HFFc6 (cell line): ENCODE data around the gene MACF1. TPM values are rescaled to one million over a fixed set of nuclear protein-coding genes. Genes with fewer than 3 reads are reported as not detected.

Experiments
- DNase-seq: peaks from one replicate; pipeline ENCODE4 v3.0.0-alpha.2; 2018
- H3K27ac Mint-ChIP-seq: 2 replicates; pipeline ENCODE4 v1.8.0; 2020; ENCODE audit warnings: mild to moderate bottlenecking, mixed read lengths
- H3K27me3 Mint-ChIP-seq: 2 replicates; pipeline ENCODE4 v1.8.0; 2021; ENCODE audit warnings: mild to moderate bottlenecking, moderate library complexity, mixed read lengths; ENCODE audit not compliant: insufficient read depth
- H3K36me3 Mint-ChIP-seq: 2 replicates; pipeline ENCODE4 v1.8.0; 2021; ENCODE audit warnings: low read depth, mixed read lengths
- H3K4me1 Mint-ChIP-seq: 2 replicates; pipeline ENCODE4 v1.8.0; 2020; ENCODE audit warnings: low read depth, mixed read lengths
- H3K4me3 Mint-ChIP-seq: 2 replicates; pipeline ENCODE4 v1.8.0; 2020; ENCODE audit warnings: mild to moderate bottlenecking, moderate library complexity, mixed read lengths
- H3K9me3 Mint-ChIP-seq: 2 replicates; pipeline ENCODE4 v1.8.0; 2020; ENCODE audit warnings: mild to moderate bottlenecking, mixed read lengths
- CTCF ChIP-seq: fragments of 200-600 bp; sonication (generic); IDR thresholded peaks from 2 replicates; pipeline ENCODE4 v1.5.0; 2021; ENCODE audit warnings: antibody characterized with exemption, mild to moderate bottlenecking
- total RNA-seq, 6 experiments: library from RNA; stranded (reverse); fragmentation: NEBNext Ultra II Directional; extraction: Animal tissue kit (Norgen Biotek cat#: 25700); gene quantifications; 2 replicates in 1 of 6; 3 replicates in 5 of 6; pipeline ENCODE4 v1.2.3, GENCODE V29; 2021

The MACF1 gene
- total RNA-seq, 6 experiments from 2014 or later: 201 to 308 (median 223) TPM

GRCh38 chr1:39397487-39397886 is 193.0 kb downstream of the MACF1 start:
- Mint-ChIP-seq H3K4me1 (peaks cover 88% of the 10 kb centered on the region), H3K36me3 (peaks cover 2% of the 10 kb centered on the region), H3K9me3 (no peaks in the 10 kb centered on the region), H3K27ac (peak overlapping the region; percentile 97), H3K27me3 (peaks cover 4% of the 10 kb centered on the region), H3K4me3 (peak overlapping the region; percentile 86; the same call in 1 of the 2 replicates)
- TF ChIP-seq CTCF: no peak
- no peak for DNase-seq

- peak; percentile 98 for DNase-seq
- TF ChIP-seq CTCF: no peak; the same call in 1 of the 2 replicates
- Mint-ChIP-seq H3K4me1 (peaks cover 84% of the 10 kb centered on the region), H3K9me3 (no peaks in the 10 kb centered on the region), H3K27ac (peak overlapping the region; percentile 97), H3K27me3 (peaks cover 4% of the 10 kb centered on the region), H3K4me3 (peak overlapping the region; percentile 86), H3K36me3 (peaks cover 7% of the 10 kb centered on the region)
These were observed 194.0 kb downstream of the MACF1 start for GRCh38 chr1:39398278-39399021.

GRCh38 chr1:39401106-39401505 is 196.6 kb downstream of the MACF1 start:
- H3K27me3 Mint-ChIP-seq: no peaks in the 10 kb centered on the region; the same call in none of the 2 replicates
- no peaks in the 10 kb centered on the region for H3K9me3 Mint-ChIP-seq
- DNase-seq: no peak
- no peak for TF ChIP-seq CTCF
- H3K27ac Mint-ChIP-seq: no peak overlapping the region
- H3K4me3 Mint-ChIP-seq: no peak overlapping the region
- peaks cover 12% of the 10 kb centered on the region for H3K36me3 Mint-ChIP-seq
- peaks cover 74% of the 10 kb centered on the region for H3K4me1 Mint-ChIP-seq

DNA sequence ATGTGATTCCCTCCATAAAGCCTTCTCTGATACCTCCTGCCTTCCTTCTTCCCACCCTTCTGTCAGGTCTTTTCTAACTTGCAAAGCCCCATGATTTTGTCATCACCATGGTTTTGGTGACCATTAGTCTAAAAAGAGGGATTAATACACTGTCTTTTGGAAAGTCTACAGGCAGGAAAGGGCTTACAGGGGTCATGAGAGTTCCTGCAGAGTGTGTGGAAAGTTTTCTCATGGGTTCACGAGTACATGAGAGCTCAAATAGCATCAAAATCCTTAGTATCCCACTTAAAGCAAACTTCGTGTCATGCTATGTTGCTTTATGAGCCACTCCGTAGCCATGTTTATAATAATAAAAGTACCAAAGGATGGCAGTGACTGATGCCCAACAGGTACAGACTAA is 200.4 kb downstream of the MACF1 start:
- H3K27ac Mint-ChIP-seq: no peak overlapping the region; the same call in 1 of the 2 replicates
- no peak for DNase-seq
- no peak for TF ChIP-seq CTCF
- H3K9me3 Mint-ChIP-seq: no peaks in the 10 kb centered on the region
- no peak overlapping the region for H3K4me3 Mint-ChIP-seq
- peaks cover 62% of the 10 kb centered on the region for H3K4me1 Mint-ChIP-seq
- H3K27me3 Mint-ChIP-seq: no peaks in the 10 kb centered on the region; the same call in 1 of the 2 replicates
- peaks cover 14% of the 10 kb centered on the region for H3K36me3 Mint-ChIP-seq

- DNase-seq: no peak
- Mint-ChIP-seq H3K4me1 (peaks cover 63% of the 10 kb centered on the region), H3K27ac (peak overlapping the region; percentile 40), H3K36me3 (peaks cover 19% of the 10 kb centered on the region), H3K27me3 (no peaks in the 10 kb centered on the region; the same call in 1 of the 2 replicates), H3K4me3 (peak overlapping the region; percentile 48; the same call in 1 of the 2 replicates), H3K9me3 (no peaks in the 10 kb centered on the region)
- TF ChIP-seq CTCF: no peak
These were observed 200.9 kb downstream of the MACF1 start for GRCh38 chr1:39405358-39405757.
